Measurements from ENCODE around the gene TMEM184A. TPM values are rescaled to one million over a fixed set of nuclear protein-coding genes. Genes with fewer than 3 reads are reported as not detected.

The TMEM184A gene
- total RNA-seq = under 0.01 and 0.19 TPM in 2 replicates

GRCh38 chr7:1555813-1556543, at the start of gene TMEM184A:
Gene TMEM184A, minus strand, starts transcription at chr7:1556205. Its CDS starts 721 bp downstream, at chr7:1555484.

GRCh38 chr7:1569833-1570632, 14.0 kb upstream of the TMEM184A start, which contains the start of gene PSMG3:
Gene PSMG3, minus strand, starts transcription at chr7:1570032. Its CDS starts 693 bp downstream, at chr7:1569339.

GRCh38 chr7:1503816-1504775, 51.9 kb downstream of the TMEM184A start, which contains the start of gene INTS1:
Gene INTS1, minus strand, starts transcription at chr7:1504389. Its CDS starts 429 bp downstream, at chr7:1503960.

Other genes starting within 250 kb of the TMEM184A start
- gene MICALL2, start 96.7 kb downstream of the TMEM184A start, total RNA-seq = 13.0 and 20.9 TPM in 2 replicates
- 29.0 and 45.1 TPM in 2 replicates for gene INTS1, start 51.8 kb downstream of the TMEM184A start, total RNA-seq
- gene MAFK, start 25.5 kb downstream of the TMEM184A start, total RNA-seq = 27.0 and 39.7 TPM in 2 replicates
- 15.8 and 29.5 TPM in 2 replicates for gene PSMG3, start 13.8 kb upstream of the TMEM184A start, total RNA-seq
- 0.38 and 0.56 TPM in 2 replicates for gene ELFN1, start 114.1 kb upstream of the TMEM184A start, total RNA-seq

Data from regular cardiac myocyte (primary cell).